Measurements from ENCODE around the gene RCOR3. TPM values are rescaled to one million over a fixed set of nuclear protein-coding genes. Genes with fewer than 3 reads are reported as not detected.
"Not testable (repeated sequence)": the region's sequence is repeated elsewhere in the genome, so short reads cannot be mapped to it uniquely, and the experiment has no call there.

Gene RCOR3
- polyA plus RNA-seq, 1 experiment = 39.2 TPM

DNA sequence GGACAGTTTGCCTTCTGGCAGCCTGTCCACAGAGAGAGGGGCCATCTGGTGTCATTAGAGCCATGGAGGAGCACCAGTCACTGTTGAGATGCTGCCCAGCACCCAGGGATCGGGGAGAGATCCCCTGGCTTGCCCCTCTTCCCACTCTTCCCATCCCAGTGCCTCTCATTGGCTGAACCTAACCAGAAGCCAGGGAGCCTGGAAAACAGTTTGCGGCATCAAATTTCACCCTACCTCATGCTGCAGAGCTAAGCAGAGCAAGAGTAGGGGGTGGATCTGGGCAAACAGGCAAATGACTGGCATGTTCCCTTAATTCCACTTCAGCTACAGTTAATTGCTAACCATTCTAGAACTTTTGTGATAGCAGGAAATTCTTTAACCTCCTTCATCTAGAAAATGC lies 86.6 kb downstream of the RCOR3 start:
- no peak for DNase-seq (ENCODE audit: low read depth, low spot score)
- POLR2A ChIA-PET = no interaction called here
- no peaks in the 10 kb centered on the region; the same call in 1 of the 2 replicates for H3K9me3 ChIP-seq (ENCODE audit: control insufficient read depth, insufficient read depth, low read length)
- TF ChIP-seq, protein P1, sequence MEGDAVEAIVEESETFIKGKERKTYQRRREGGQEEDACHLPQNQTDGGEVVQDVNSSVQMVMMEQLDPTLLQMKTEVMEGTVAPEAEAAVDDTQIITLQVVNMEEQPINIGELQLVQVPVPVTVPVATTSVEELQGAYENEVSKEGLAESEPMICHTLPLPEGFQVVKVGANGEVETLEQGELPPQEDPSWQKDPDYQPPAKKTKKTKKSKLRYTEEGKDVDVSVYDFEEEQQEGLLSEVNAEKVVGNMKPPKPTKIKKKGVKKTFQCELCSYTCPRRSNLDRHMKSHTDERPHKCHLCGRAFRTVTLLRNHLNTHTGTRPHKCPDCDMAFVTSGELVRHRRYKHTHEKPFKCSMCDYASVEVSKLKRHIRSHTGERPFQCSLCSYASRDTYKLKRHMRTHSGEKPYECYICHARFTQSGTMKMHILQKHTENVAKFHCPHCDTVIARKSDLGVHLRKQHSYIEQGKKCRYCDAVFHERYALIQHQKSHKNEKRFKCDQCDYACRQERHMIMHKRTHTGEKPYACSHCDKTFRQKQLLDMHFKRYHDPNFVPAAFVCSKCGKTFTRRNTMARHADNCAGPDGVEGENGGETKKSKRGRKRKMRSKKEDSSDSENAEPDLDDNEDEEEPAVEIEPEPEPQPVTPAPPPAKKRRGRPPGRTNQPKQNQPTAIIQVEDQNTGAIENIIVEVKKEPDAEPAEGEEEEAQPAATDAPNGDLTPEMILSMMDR (IDR thresholded peaks at IDR 0.05; ENCODE audit: low read depth, low read length) = no peak
- no peak overlapping the region for H3K27ac ChIP-seq (ENCODE audit: low read depth, low read length)
- H3K4me3 ChIP-seq (ENCODE audit: low read depth, low read length) = no peak overlapping the region
- H3K27me3 ChIP-seq (ENCODE audit: control insufficient read depth, insufficient read depth, low read length) = no peaks in the 10 kb centered on the region
- CTCF ChIA-PET = interaction anchor here (1.3 to 1.4 kb wide), 2 partner anchors 12 to 22 kb away, joined by 4 to 7 read pairs; no protein-coding TSS in a partner anchor

DNA sequence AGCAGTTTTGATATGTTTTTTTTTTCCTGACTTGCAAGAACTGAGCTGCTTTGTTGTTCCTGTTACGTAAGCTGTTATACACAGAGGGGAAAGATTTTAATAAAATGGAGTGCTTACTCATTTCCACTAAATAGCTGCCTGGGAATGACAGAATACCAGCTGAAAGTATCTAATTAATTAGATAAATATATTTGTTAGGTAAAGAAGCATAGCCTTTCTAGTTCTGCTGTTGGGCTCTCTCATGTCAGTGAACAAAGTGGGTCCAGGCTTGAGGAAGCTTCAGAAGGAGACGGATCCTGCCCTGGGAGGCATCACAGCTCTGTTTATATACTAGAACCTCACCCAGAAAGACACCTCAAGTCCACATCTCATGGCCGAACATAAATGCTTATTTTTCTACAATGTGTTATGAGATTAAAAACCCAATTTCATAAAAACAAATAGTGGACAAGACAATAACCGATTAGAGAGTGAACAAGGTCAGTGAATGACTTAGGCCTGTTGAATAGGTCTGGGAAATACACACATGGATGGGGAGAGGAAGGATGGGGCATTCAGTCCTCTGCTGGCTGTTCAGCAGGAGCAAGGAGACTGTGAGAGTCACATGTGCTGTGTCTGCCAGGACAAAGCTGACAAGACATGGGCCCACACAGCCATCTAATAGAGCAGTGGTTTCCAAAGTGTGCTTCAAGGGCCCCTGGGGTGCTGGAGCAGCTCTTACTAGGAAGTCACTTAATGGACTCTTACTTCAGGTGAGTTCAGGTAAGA lies 88.1 kb downstream of the RCOR3 start:
- H3K27me3 ChIP-seq (ENCODE audit: control insufficient read depth, insufficient read depth, low read length) = no peaks in the 10 kb centered on the region
- ChIA-PET CTCF (interaction anchor here (1.2 to 1.9 kb wide), 4 partner anchors 24 to 168 kb away, joined by 3 to 7 read pairs (median 6); no protein-coding TSS in a partner anchor), POLR2A (interaction anchor here (0.6 to 0.9 kb wide), 2 partner anchors 18 to 32 kb away, joined by 3 to 6 read pairs; no protein-coding TSS in a partner anchor)
- DNase-seq (ENCODE audit: low read depth, low spot score) = no peak
- H3K27ac ChIP-seq (ENCODE audit: low read depth, low read length) = no peak overlapping the region
- H3K4me3 ChIP-seq (ENCODE audit: low read depth, low read length) = no peak overlapping the region
- TF ChIP-seq, protein P1 (IDR thresholded peaks at IDR 0.05; ENCODE audit: low read depth, low read length) = no peak
- no peaks in the 10 kb centered on the region; the same call in none of the 2 replicates for H3K9me3 ChIP-seq (ENCODE audit: control insufficient read depth, insufficient read depth, low read length)

DNA sequence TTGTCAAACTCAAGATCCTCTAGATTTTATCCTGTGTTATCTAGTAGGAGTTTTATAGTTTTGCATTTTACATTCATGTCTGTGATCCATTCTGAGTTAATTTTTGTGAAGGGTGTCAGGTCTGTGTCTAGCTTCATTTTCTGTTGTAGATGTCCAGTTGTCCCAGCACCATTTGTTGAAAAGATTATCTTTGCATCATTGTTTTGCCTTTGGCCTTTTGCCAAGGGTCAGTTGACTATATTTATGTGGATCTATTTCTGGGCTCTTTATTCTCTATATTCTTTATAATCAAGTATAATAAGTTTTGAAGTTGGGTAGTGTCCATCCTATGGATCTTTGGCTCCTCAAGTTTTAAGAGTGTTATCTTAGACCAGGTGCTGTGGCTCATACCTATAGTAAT lies 89.4 kb downstream of the RCOR3 start:
- H3K27ac ChIP-seq (ENCODE audit: low read depth, low read length) = no peak overlapping the region
- TF ChIP-seq, protein P1 (IDR thresholded peaks at IDR 0.05; ENCODE audit: low read depth, low read length) = no peak
- no peak overlapping the region for H3K4me3 ChIP-seq (ENCODE audit: low read depth, low read length)
- POLR2A ChIA-PET = no interaction called here
- no peak for DNase-seq (ENCODE audit: low read depth, low spot score)
- no peaks in the 10 kb centered on the region for H3K27me3 ChIP-seq (ENCODE audit: control insufficient read depth, insufficient read depth, low read length)
- CTCF ChIA-PET = interaction anchor here (0.6 to 1.9 kb wide), 2 partner anchors 23 to 25 kb away, joined by 4 to 7 read pairs; no protein-coding TSS in a partner anchor
- H3K9me3 ChIP-seq (ENCODE audit: control insufficient read depth, insufficient read depth, low read length) = no peaks in the 10 kb centered on the region; the same call in none of the 2 replicates

DNA sequence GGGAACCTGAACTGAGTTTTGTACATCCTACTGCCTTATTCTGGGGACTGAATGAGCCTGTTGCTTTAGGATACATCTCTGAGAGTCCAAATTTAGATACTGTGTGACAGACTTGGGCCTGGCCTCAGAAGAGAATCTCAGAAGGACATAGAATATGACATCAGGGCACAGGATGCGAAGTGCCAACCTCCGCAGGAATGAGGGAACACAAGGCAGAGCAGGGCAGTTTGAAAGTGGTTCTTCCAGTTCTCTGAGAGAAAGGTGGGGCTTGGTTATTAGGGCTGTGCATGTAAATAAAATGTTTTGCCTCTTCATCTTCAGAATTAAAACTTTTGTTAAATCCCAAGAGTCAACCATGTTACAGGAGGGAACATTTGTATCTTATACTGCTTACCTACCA lies 90.6 kb downstream of the RCOR3 start:
- ChIA-PET CTCF (no interaction called here), POLR2A (no interaction called here)
- Histone ChIP-seq H3K27ac (ENCODE audit: low read depth, low read length) (no peak overlapping the region), H3K9me3 (ENCODE audit: control insufficient read depth, insufficient read depth, low read length) (no peaks in the 10 kb centered on the region; the same call in none of the 2 replicates), H3K4me3 (ENCODE audit: low read depth, low read length) (no peak overlapping the region), H3K27me3 (ENCODE audit: control insufficient read depth, insufficient read depth, low read length) (no peaks in the 10 kb centered on the region)
- DNase-seq (ENCODE audit: low read depth, low spot score) = no peak
- TF ChIP-seq, protein P1 (IDR thresholded peaks at IDR 0.05; ENCODE audit: low read depth, low read length) = no peak

DNA sequence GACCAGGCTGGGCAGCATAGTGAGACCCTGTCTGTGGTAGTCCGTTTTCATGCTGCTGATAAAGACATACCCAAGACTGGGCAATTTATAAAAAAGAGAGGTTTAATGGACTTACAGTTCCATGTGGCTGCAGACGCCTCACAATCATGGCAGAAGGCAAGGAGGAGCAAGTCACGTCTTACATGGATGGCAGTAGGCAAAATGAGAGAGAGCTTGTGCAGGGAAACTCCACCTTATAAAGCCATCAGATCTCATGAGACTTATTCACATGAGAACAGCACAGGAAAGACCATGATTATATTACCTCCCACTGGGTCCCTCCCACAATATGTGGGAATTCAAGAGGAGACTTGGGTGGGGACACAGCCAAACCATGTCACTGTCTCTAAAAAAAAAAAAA lies 92.9 kb downstream of the RCOR3 start:
- H3K9me3 ChIP-seq (ENCODE audit: control insufficient read depth, insufficient read depth, low read length); H3K27me3 ChIP-seq (ENCODE audit: control insufficient read depth, insufficient read depth, low read length); POLR2A ChIA-PET; H3K4me3 ChIP-seq (ENCODE audit: low read depth, low read length); H3K27ac ChIP-seq (ENCODE audit: low read depth, low read length); CTCF ChIA-PET; DNase-seq (ENCODE audit: low read depth, low spot score): not testable (repeated sequence)
